ENCODE data around the gene MINAR1.

Gene MINAR1

GRCh38 chr15:79433276-79433990 lies 1.3 kb downstream of the MINAR1 start:
- Histone ChIP-seq H3K4me3 (ENCODE audit: low read depth, low read length) (no peak overlapping the region), H3K27ac (no peak overlapping the region), H3K27me3 (ENCODE audit: insufficient read depth, low read depth, severe bottlenecking) (peaks cover 7% of the 10 kb centered on the region), H3K36me3 (no peaks in the 10 kb centered on the region), H3K9me3 (ENCODE audit: severe bottlenecking) (no peaks in the 10 kb centered on the region)
- no peak for TF ChIP-seq CTCF (IDR thresholded peaks at IDR 0.05; ENCODE audit: low read depth, low read length)
- no peak for DNase-seq

- no peak overlapping the region for H3K4me3 ChIP-seq (ENCODE audit: low read depth, low read length)
- no peak for TF ChIP-seq CTCF (IDR thresholded peaks at IDR 0.05; ENCODE audit: low read depth, low read length)
- peaks cover 7% of the 10 kb centered on the region for H3K27me3 ChIP-seq (ENCODE audit: insufficient read depth, low read depth, severe bottlenecking)
Measured at GRCh38 chr15:79434361-79434760, 2.2 kb downstream of the MINAR1 start.

GRCh38 chr15:79436037-79436780 lies 4.1 kb downstream of the MINAR1 start:
- Histone ChIP-seq H3K27me3 (ENCODE audit: insufficient read depth, low read depth, severe bottlenecking) (peaks cover 7% of the 10 kb centered on the region), H3K36me3 (no peaks in the 10 kb centered on the region), H3K9me3 (ENCODE audit: severe bottlenecking) (no peaks in the 10 kb centered on the region), H3K4me3 (ENCODE audit: low read depth, low read length) (no peak overlapping the region), H3K27ac (no peak overlapping the region)
- DNase-seq = no peak
- no peak for TF ChIP-seq CTCF (IDR thresholded peaks at IDR 0.05; ENCODE audit: low read depth, low read length)

More at GRCh38 chr15:79434361-79434760, 2.2 kb downstream of the MINAR1 start:
- Histone ChIP-seq H3K36me3 (no peaks in the 10 kb centered on the region), H3K27ac (no peak overlapping the region), H3K9me3 (ENCODE audit: severe bottlenecking) (no peaks in the 10 kb centered on the region)
- DNase-seq = no peak

GRCh38 chr15:79437275-79438000 lies 5.3 kb downstream of the MINAR1 start:
- no peak for DNase-seq
- peaks cover 7% of the 10 kb centered on the region for H3K27me3 ChIP-seq (ENCODE audit: insufficient read depth, low read depth, severe bottlenecking)
- H3K4me3 ChIP-seq (ENCODE audit: low read depth, low read length) = no peak overlapping the region
- H3K9me3 ChIP-seq (ENCODE audit: severe bottlenecking) = no peaks in the 10 kb centered on the region
- no peak overlapping the region for H3K27ac ChIP-seq
- no peak for TF ChIP-seq CTCF (IDR thresholded peaks at IDR 0.05; ENCODE audit: low read depth, low read length)
- H3K36me3 ChIP-seq = no peaks in the 10 kb centered on the region

- Histone ChIP-seq H3K27ac (no peak overlapping the region), H3K27me3 (ENCODE audit: insufficient read depth, low read depth, severe bottlenecking) (no peaks in the 10 kb centered on the region), H3K4me3 (ENCODE audit: low read depth, low read length) (no peak overlapping the region), H3K36me3 (no peaks in the 10 kb centered on the region), H3K9me3 (ENCODE audit: severe bottlenecking) (no peaks in the 10 kb centered on the region)
- DNase-seq = no peak
- TF ChIP-seq CTCF (IDR thresholded peaks at IDR 0.05; ENCODE audit: low read depth, low read length) = no peak
Measured at GRCh38 chr15:79439236-79439635, 7.1 kb downstream of the MINAR1 start.
